K562 (cell line): ENCODE results near the gene ELP1. TPM values are rescaled to one million over a fixed set of nuclear protein-coding genes. Genes with fewer than 3 reads are reported as not detected.

Experiments
- CREB1 ChIP-seq, 2 experiments: sonication (generic) in 1 of 2; formaldehyde crosslinking in 1 of 2; IDR thresholded peaks; 2 replicates each; pipeline versions ENCODE4 v1.6.1 to v1.8.0; 2012 to 2022; ENCODE audit warnings: inconsistent platforms in 1 of 2, mild to moderate bottlenecking in 1 of 2, missing genetic modification reagents in 1 of 2, moderate library complexity in 1 of 2
- NEUROD1 ChIP-seq: fragments of 150-350 bp; IDR thresholded peaks from 2 replicates; pipeline ENCODE4 v1.6.1; 2014; ENCODE audit warnings: borderline replicate concordance, low read length, low read depth; ENCODE audit not compliant: partially characterized antibody
- PTBP1 ChIP-seq: fragments of 200-400 bp; formaldehyde crosslinking; IDR thresholded peaks from 2 replicates; pipeline ENCODE4 v1.6.1; 2017; ENCODE audit warnings: low read depth, low read length
- ZNF444 ChIP-seq: fragments of 250-450 bp; sonication (Bioruptor Pico); IDR thresholded peaks from 2 replicates; pipeline ENCODE4 v1.4.0; 2020; ENCODE audit warnings: mild to moderate bottlenecking, moderate library complexity
- ZNF668 ChIP-seq: fragments of 250-450 bp; sonication (Bioruptor Pico); IDR thresholded peaks from 2 replicates; pipeline ENCODE4 v1.8.0; 2022; ENCODE audit warnings: mild to moderate bottlenecking, inconsistent platforms
- polyA plus RNA-seq, 8 experiments: library from polyadenylated mRNA; depleted of rRNA in 4 of 8; stranded (reverse) in 5 of 8; unstranded in 3 of 8; fragments of >200 nt; fragmentation: Nextera tagmentation in 2 of 8; fragmentation: Illumina TruSeq in 1 of 8; extraction: Ambion mirVana in 2 of 8; extraction: Trizol in 1 of 8; gene quantifications; 2 replicates each; pipeline versions ENCODE4 v1.2.1 to v1.2.3, GENCODE V29; 2011 to 2014; ENCODE audit warnings: inconsistent platforms in 1 of 8, missing spikeins in 1 of 8
- total RNA-seq, 7 experiments: library from RNA; depleted of rRNA in 6 of 7; stranded (reverse); fragments of >200 nt in 6 of 7; fragmentation: Illumina TruSeq in 2 of 7; extraction: Trizol in 2 of 7; gene quantifications; 2 replicates each; pipeline versions ENCODE4 v1.2.1 to v1.2.3, GENCODE V29; 2011 to 2021; ENCODE audit warnings: low replicate concordance in 1 of 7
- TF ChIP-seq, protein P1 (sequence below): fragments of 450-650 bp; IDR thresholded peaks from 2 replicates; pipeline ENCODE4 v1.6.1; 2016; ENCODE audit warnings: low read depth, mild to moderate bottlenecking, moderate library complexity
- TF ChIP-seq, protein P2 (sequence below): IDR thresholded peaks from 2 replicates; pipeline ENCODE4 v1.6.1; 2011; ENCODE audit not compliant: insufficient read length; ENCODE audit errors: extremely low read depth
- TF ChIP-seq, protein P3 (sequence below): IDR thresholded peaks from 2 replicates; pipeline ENCODE4 v1.6.1; 2016; ENCODE audit warnings: missing genetic modification characterization, missing compliant biosample characterization
- TF ChIP-seq, protein P4 (sequence below): fragments of 250-450 bp; sonication (Bioruptor Pico); IDR thresholded peaks from 2 replicates; pipeline ENCODE4 v1.5.0; 2020; ENCODE audit warnings: mild to moderate bottlenecking, borderline replicate concordance
- TF ChIP-seq, protein P5 (sequence below): fragments of 450-650 bp; IDR thresholded peaks from one replicate; pipeline ENCODE4 v1.6.1; 2018; ENCODE audit warnings: mild to moderate bottlenecking, moderate library complexity; ENCODE audit not compliant: partially characterized antibody

Gene ELP1
- total and polyA plus RNA-seq, 9 of the 15 experiments (the other 6 are each of a cell fraction or from before 2014, with no cell fraction given), result 17.0 to 48.6 (median 39.7) TPM

DNA sequence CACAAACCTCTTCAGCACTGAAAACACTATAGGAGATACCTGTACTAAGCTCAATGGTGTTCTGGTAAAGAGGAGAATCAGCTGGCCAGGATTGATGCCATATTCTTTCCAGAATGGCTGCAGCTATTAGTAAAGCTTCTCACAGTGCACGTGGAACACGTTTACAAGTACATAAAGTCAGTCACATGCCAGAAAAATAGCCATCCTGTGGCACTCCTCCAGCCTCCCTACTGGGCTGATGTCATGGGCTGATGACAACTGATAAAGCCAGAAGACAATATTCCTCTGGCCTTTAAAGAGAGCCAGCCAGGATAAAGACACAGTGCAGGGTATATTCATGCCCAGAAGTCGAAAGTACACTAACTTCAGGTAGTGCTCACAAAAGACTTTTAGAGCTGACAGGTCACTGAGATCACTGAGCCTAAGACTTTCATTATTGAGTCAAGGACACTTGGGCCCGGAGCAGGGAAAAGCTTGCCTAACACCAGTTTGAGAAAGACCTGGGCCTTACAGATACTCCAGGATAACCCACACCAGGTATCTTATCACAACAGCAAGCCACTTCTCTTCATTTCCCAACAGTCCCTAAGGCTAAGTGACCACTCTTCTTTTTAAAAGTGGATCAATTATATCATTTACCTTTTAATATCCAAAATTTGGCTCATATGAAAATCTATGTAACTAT lies 29.7 kb upstream of the ELP1 start (continued):
- TF ChIP-seq, protein P1, sequence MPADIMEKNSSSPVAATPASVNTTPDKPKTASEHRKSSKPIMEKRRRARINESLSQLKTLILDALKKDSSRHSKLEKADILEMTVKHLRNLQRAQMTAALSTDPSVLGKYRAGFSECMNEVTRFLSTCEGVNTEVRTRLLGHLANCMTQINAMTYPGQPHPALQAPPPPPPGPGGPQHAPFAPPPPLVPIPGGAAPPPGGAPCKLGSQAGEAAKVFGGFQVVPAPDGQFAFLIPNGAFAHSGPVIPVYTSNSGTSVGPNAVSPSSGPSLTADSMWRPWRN, result no peak
- TF ChIP-seq, protein P2, sequence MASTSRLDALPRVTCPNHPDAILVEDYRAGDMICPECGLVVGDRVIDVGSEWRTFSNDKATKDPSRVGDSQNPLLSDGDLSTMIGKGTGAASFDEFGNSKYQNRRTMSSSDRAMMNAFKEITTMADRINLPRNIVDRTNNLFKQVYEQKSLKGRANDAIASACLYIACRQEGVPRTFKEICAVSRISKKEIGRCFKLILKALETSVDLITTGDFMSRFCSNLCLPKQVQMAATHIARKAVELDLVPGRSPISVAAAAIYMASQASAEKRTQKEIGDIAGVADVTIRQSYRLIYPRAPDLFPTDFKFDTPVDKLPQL, result no peak
- TF ChIP-seq ZNF444 (CRISPR knock-in tag) (no peak), NEUROD1 (no peak), PTBP1 (no peak), CREB1 (IDR thresholded peaks at IDR 0.05) (no peak), CREB1 (CRISPR knock-in tag; IDR thresholded peaks at IDR 0.05) (no peak), ZNF668 (no peak)
- TF ChIP-seq, protein P3, sequence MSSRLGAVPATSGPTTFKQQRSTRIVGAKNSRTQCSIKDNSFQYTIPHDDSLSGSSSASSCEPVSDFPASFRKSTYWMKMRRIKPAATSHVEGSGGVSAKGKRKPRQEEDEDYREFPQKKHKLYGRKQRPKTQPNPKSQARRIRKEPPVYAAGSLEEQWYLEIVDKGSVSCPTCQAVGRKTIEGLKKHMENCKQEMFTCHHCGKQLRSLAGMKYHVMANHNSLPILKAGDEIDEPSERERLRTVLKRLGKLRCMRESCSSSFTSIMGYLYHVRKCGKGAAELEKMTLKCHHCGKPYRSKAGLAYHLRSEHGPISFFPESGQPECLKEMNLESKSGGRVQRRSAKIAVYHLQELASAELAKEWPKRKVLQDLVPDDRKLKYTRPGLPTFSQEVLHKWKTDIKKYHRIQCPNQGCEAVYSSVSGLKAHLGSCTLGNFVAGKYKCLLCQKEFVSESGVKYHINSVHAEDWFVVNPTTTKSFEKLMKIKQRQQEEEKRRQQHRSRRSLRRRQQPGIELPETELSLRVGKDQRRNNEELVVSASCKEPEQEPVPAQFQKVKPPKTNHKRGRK (tag), result no peak
- TF ChIP-seq, protein P4, sequence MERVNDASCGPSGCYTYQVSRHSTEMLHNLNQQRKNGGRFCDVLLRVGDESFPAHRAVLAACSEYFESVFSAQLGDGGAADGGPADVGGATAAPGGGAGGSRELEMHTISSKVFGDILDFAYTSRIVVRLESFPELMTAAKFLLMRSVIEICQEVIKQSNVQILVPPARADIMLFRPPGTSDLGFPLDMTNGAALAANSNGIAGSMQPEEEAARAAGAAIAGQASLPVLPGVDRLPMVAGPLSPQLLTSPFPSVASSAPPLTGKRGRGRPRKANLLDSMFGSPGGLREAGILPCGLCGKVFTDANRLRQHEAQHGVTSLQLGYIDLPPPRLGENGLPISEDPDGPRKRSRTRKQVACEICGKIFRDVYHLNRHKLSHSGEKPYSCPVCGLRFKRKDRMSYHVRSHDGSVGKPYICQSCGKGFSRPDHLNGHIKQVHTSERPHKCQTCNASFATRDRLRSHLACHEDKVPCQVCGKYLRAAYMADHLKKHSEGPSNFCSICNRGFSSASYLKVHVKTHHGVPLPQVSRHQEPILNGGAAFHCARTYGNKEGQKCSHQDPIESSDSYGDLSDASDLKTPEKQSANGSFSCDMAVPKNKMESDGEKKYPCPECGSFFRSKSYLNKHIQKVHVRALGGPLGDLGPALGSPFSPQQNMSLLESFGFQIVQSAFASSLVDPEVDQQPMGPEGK (CRISPR knock-in tag), result no peak
- TF ChIP-seq, protein P5, sequence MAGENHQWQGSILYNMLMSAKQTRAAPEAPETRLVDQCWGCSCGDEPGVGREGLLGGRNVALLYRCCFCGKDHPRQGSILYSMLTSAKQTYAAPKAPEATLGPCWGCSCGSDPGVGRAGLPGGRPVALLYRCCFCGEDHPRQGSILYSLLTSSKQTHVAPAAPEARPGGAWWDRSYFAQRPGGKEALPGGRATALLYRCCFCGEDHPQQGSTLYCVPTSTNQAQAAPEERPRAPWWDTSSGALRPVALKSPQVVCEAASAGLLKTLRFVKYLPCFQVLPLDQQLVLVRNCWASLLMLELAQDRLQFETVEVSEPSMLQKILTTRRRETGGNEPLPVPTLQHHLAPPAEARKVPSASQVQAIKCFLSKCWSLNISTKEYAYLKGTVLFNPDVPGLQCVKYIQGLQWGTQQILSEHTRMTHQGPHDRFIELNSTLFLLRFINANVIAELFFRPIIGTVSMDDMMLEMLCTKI, result no peak
